DMS79 treated with DMSO at 0.1 percent for 48 hours (cell line): ENCODE measurements around the gene SETBP1.

Experiments used
- DNase-seq: peaks from one replicate; lab custom pipeline; 2025; lab: John Stamatoyannopoulos, UW

Gene SETBP1

DNA sequence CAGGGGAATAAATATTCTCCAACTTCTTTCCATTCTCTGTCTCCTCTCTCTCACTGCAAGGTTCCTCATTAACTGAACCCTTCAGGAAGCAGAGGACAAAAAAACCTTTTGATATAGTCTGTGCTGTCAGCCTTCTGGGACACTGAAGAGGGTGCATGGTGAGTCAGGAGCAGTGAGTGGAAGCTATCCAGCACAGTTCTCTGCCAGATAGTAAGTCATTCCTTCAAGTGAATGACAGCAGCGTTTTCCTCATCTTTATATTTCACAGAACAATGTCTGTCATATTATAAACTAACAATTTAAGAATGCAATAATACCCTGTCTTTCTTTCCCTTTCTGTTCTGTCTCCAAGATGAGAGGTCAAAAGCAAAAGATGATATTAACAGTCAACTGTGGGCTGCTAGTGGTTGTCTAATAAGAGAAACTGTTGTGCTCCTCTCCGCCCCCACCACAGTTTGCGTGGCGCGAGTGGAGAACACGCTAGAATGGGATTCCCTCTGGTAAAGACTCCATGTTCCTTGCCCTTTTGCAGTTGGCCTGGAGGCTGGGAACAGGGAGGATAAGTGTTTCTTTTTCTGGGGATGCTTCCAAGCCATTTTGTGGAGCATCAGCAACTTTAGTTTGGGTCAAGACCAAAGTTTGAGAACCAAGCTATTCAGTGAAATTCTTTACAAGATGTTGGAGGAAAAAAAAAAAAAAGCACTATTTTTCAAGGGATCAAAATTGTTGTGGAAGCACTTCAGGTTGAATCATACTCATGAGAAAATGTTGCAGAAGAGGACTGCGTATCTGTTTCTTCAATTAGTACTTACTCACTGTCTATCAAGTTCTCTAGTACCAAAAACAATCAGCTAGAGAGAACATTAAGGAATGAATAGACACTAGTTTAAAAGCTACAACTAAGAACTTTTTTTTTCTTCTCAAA, 430.2 kb downstream of the SETBP1 start:
- no peak for DNase-seq

DNA sequence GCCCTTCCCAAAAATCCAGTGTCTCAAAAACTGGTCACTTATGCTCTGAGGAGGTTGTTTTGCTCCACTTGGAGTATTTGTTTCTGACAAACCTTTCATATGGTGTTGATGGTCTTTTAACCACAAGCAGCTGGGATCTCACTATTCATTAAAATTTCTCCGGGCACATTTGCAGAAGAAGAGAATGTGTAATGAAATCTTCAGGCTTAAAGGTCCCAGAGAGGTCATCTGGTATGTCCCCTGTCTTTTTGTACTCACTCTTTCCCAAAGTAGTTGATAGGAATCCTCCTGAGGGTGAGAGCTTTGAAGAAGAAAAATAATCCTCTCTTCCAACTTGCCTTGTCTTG, 430.8 kb downstream of the SETBP1 start:
- DNase-seq: no peak

- no peak for DNase-seq
Observed at GRCh38 chr18:45112682-45113081, 432.0 kb downstream of the SETBP1 start.

GRCh38 chr18:45116116-45116515, 435.4 kb downstream of the SETBP1 start:
- DNase-seq: no peak
